GM23248 (cell line): ENCODE results near the gene ADGRD1. TPM values are rescaled to one million over a fixed set of nuclear protein-coding genes. Genes with fewer than 3 reads are reported as not detected.
"Not testable (repeated sequence)": the region's sequence is repeated elsewhere in the genome, so short reads cannot be mapped to it uniquely, and the experiment has no call there.

Experiments used
- DNase-seq: peaks from one replicate; pipeline ENCODE4 v3.0.0-alpha.2; 2015
- H2AFZ ChIP-seq: fragments of 200-600 bp; sonication (generic); 2 replicates; pipeline ENCODE4 v1.6.1; 2016; ENCODE audit warnings: antibody characterized with exemption
- H3F3A ChIP-seq: fragments of 200-600 bp; sonication (generic); 2 replicates; pipeline ENCODE4 v1.6.1; 2016; ENCODE audit warnings: mild to moderate bottlenecking, antibody characterized with exemption, mixed run types; ENCODE audit not compliant: insufficient read depth
- H3K27ac ChIP-seq: fragments of 200-600 bp; sonication (generic); 2 replicates; pipeline ENCODE4 v1.5.1; 2016; ENCODE audit warnings: mild to moderate bottlenecking
- H3K27me3 ChIP-seq: fragments of 200-600 bp; sonication (generic); replicated peaks from 2 replicates; pipeline ENCODE4 v1.6.1; 2016; ENCODE audit warnings: mild to moderate bottlenecking; ENCODE audit not compliant: insufficient read depth
- H3K36me3 ChIP-seq: fragments of 200-600 bp; sonication (generic); 2 replicates; pipeline ENCODE4 v1.6.1; 2016; ENCODE audit warnings: low read depth, mild to moderate bottlenecking
- H3K4me1 ChIP-seq: fragments of 200-600 bp; sonication (generic); 2 replicates; pipeline ENCODE4 v1.6.1; 2016; ENCODE audit warnings: mild to moderate bottlenecking; ENCODE audit not compliant: insufficient read depth
- H3K4me2 ChIP-seq: fragments of 200-600 bp; sonication (generic); one replicate; pipeline ENCODE4 v1.6.1; 2016; ENCODE audit warnings: mild to moderate bottlenecking; ENCODE audit not compliant: unreplicated experiment
- H3K4me3 ChIP-seq: fragments of 200-600 bp; sonication (generic); 2 replicates; pipeline ENCODE4 v1.5.1; 2016; ENCODE audit warnings: mild to moderate bottlenecking
- H3K79me2 ChIP-seq: fragments of 200-600 bp; sonication (generic); 2 replicates; pipeline ENCODE4 v1.6.1; 2016; ENCODE audit warnings: mild to moderate bottlenecking; ENCODE audit not compliant: insufficient read depth
- H3K9ac ChIP-seq: fragments of 200-600 bp; sonication (generic); 2 replicates; pipeline ENCODE4 v1.6.1; 2016; ENCODE audit warnings: mild to moderate bottlenecking
- H3K9me2 ChIP-seq: fragments of 200-600 bp; sonication (generic); 2 replicates; pipeline ENCODE4 v1.6.1; 2016; ENCODE audit warnings: mixed run types, mild to moderate bottlenecking, moderate library complexity; ENCODE audit not compliant: insufficient read depth
- H3K9me3 ChIP-seq: fragments of 200-600 bp; sonication (generic); one replicate; pipeline ENCODE4 v1.6.1; 2017; ENCODE audit warnings: low read depth
- H4K20me1 ChIP-seq: fragments of 200-600 bp; sonication (generic); 2 replicates; pipeline ENCODE4 v1.6.0; 2016; ENCODE audit not compliant: insufficient read depth
- EZH2 ChIP-seq: fragments of 200-600 bp; sonication (generic); IDR thresholded peaks from 2 replicates; pipeline ENCODE4 v1.6.1; 2018; ENCODE audit warnings: antibody characterized with exemption, mild to moderate bottlenecking; ENCODE audit not compliant: insufficient read depth, poor library complexity, severe bottlenecking
- EZH2phosphoT487 ChIP-seq: fragments of 200-600 bp; sonication (generic); IDR thresholded peaks from 2 replicates; pipeline ENCODE4 v1.6.1; 2018; ENCODE audit warnings: antibody characterized with exemption, moderate library complexity, mild to moderate bottlenecking, low read depth; ENCODE audit not compliant: insufficient read depth
- WGBS, 2 experiments: methylation state at CpG; one replicate each; pipeline ENCODE4 v1.1.6; 2015 to 2017; ENCODE audit warnings: low lambda C conversion rate in 2 of 2, low coverage in 1 of 2; ENCODE audit errors: missing lambda C conversion rate in 2 of 2; 5-methylcytosine and 5-hydroxymethylcytosine counted together
- in situ Hi-C: fragments of 300-500 bp; cut with MboI; formaldehyde crosslinking; loops from 2 replicates; pipeline ENCODE4 v1.15.0; 2020
- polyA plus RNA-seq: library from polyadenylated mRNA; unstranded; fragments of >200 nt; fragmentation: Nextera tagmentation; extraction: Ambion mirVana; gene quantifications from 2 replicates; pipeline ENCODE4 v1.2.1, GENCODE V29; 2016
- total RNA-seq: library from RNA; depleted of rRNA; stranded (reverse); fragments of >200 nt; shearing (Covaris generic); gene quantifications from 2 replicates; pipeline ENCODE4 v1.2.3, GENCODE V29; 2014

ADGRD1 gene
- total and polyA plus RNA-seq, 2 experiments from 2014 or later = 7.9 to 11.2 TPM

- Histone ChIP-seq H3K4me1 (no peaks in the 10 kb centered on the region), H3F3A (no peaks in the 10 kb centered on the region), H3K4me3 (no peak overlapping the region), H3K9me2 (no peaks in the 10 kb centered on the region), H3K79me2 (no peaks in the 10 kb centered on the region), H2AFZ (no peak overlapping the region), H3K9me3 (no peaks in the 10 kb centered on the region), H3K36me3 (no peaks in the 10 kb centered on the region), H4K20me1 (no peaks in the 10 kb centered on the region), H3K27ac (no peak overlapping the region), H3K4me2 (no peak overlapping the region), H3K9ac (no peak overlapping the region), H3K27me3 (no peaks in the 10 kb centered on the region)
- WGBS, 2 experiments = 74 to 76% methylated on average over 12 of the region's 12 CpGs
- TF ChIP-seq EZH2 (no peak), EZH2phosphoT487 (no peak)
- in situ Hi-C loops = no loop called here
- no peak for DNase-seq
These were observed 41.2 kb downstream of the ADGRD1 start for GRCh38 chr12:130994821-130995375.

- H3F3A ChIP-seq, DNase-seq, H3K9ac ChIP-seq, H3K4me3 ChIP-seq, H3K27me3 ChIP-seq, H3K79me2 ChIP-seq, H3K4me1 ChIP-seq, H3K36me3 ChIP-seq, H4K20me1 ChIP-seq, H2AFZ ChIP-seq, H3K27ac ChIP-seq, in situ Hi-C loops, H3K9me2 ChIP-seq, H3K4me2 ChIP-seq, H3K9me3 ChIP-seq: not testable (repeated sequence)
- WGBS, 2 experiments = 72 to 78% methylated on average over 3 to 5 of the region's 5 CpGs
These were observed 41.8 kb downstream of the ADGRD1 start for GRCh38 chr12:130995386-130995969.

GRCh38 chr12:130998136-130998535 lies 44.4 kb downstream of the ADGRD1 start:
- Histone ChIP-seq H3K4me3 (no peak overlapping the region), H3K36me3 (no peaks in the 10 kb centered on the region), H3K9me2 (no peaks in the 10 kb centered on the region), H3K4me1 (no peaks in the 10 kb centered on the region), H2AFZ (no peak overlapping the region), H3K9ac (no peak overlapping the region), H3F3A (no peaks in the 10 kb centered on the region), H4K20me1 (no peaks in the 10 kb centered on the region), H3K27ac (no peak overlapping the region), H3K4me2 (no peak overlapping the region), H3K9me3 (no peaks in the 10 kb centered on the region), H3K79me2 (no peaks in the 10 kb centered on the region), H3K27me3 (no peaks in the 10 kb centered on the region)
- DNase-seq = no peak
- in situ Hi-C loops = no loop called here
- WGBS, 2 experiments = 75 to 85% methylated on average over 2 to 5 of the region's 5 CpGs
- TF ChIP-seq EZH2phosphoT487 (no peak), EZH2 (no peak)

- H3F3A ChIP-seq = no peaks in the 10 kb centered on the region
- H3K9ac ChIP-seq = no peak overlapping the region
- no peaks in the 10 kb centered on the region for H3K79me2 ChIP-seq
- H3K27me3 ChIP-seq = no peaks in the 10 kb centered on the region
- H4K20me1 ChIP-seq = no peaks in the 10 kb centered on the region
- no peak overlapping the region for H3K27ac ChIP-seq
- DNase-seq = no peak
- in situ Hi-C loops = no loop called here
- H3K4me2 ChIP-seq = no peak overlapping the region
- no peaks in the 10 kb centered on the region for H3K4me1 ChIP-seq
- H3K36me3 ChIP-seq = no peaks in the 10 kb centered on the region
- 83 to 86% methylated on average over 16 of the region's 16 CpGs for whole genome bisulfite sequencing, 2 experiments
- no peaks in the 10 kb centered on the region for H3K9me2 ChIP-seq
- no peaks in the 10 kb centered on the region for H3K9me3 ChIP-seq
- TF ChIP-seq EZH2 = no peak
- TF ChIP-seq EZH2phosphoT487 = no peak
- H2AFZ ChIP-seq = no peak overlapping the region
- no peak overlapping the region for H3K4me3 ChIP-seq
These were observed 46.3 kb downstream of the ADGRD1 start for GRCh38 chr12:131000000-131000486.

- in situ Hi-C loops = no loop called here
- no peaks in the 10 kb centered on the region for H3K27me3 ChIP-seq
- H2AFZ ChIP-seq = no peak overlapping the region
- no peaks in the 10 kb centered on the region for H3K79me2 ChIP-seq
- 38 to 46% methylated on average over 1 of the region's 1 CpG for WGBS, 2 experiments
- H3K9me2 ChIP-seq = no peaks in the 10 kb centered on the region
- no peak overlapping the region for H3K27ac ChIP-seq
- H3K9me3 ChIP-seq = no peaks in the 10 kb centered on the region
- H4K20me1 ChIP-seq = no peaks in the 10 kb centered on the region
- DNase-seq = peak; percentile 22
- H3K9ac ChIP-seq = no peak overlapping the region
- no peaks in the 10 kb centered on the region for H3K36me3 ChIP-seq
- no peaks in the 10 kb centered on the region for H3K4me1 ChIP-seq
- no peaks in the 10 kb centered on the region for H3F3A ChIP-seq
- H3K4me2 ChIP-seq = no peak overlapping the region
- no peak overlapping the region for H3K4me3 ChIP-seq
- TF ChIP-seq EZH2phosphoT487 (no peak), EZH2 (no peak)
These were observed 47.8 kb downstream of the ADGRD1 start for GRCh38 chr12:131001493-131001892.
